ENCODE data around the gene PSMB2.
A peak's percentile ranks its signal among the peaks of the same experiment; 100 is the strongest.
"Not testable (repeated sequence)": the region's sequence is repeated elsewhere in the genome, so short reads cannot be mapped to it uniquely, and the experiment has no call there.

Gene PSMB2

GRCh38 chr1:35641233-35641866, at the start of gene PSMB2:
Gene PSMB2, minus strand, starts transcription at chr1:35641526. Its CDS starts 94 bp downstream, at chr1:35641432.
- DNase-seq (ENCODE audit: low spot score) = peak; percentile 91

DNA sequence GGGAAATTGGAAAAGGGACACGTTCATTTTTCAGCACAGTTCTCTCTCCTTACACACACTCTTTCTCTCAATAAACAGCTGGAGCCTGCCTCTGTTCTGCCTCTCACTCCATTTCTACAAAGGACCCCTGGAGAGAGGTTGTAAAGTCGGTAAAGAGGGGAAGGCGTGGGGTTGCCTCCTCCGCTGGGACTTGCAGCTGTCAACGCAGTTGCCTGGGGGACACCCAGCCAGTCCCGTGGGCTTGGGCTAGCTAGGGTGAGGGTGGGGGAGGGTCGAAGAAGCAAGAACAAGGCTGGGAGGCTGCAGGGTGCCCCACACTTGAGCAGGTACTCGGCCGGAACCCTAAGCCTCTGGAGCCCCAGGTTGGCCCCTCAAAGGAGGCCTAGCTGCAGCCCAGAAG, 49.8 kb upstream of the PSMB2 start:
- DNase-seq (ENCODE audit: low spot score) = no peak

DNA sequence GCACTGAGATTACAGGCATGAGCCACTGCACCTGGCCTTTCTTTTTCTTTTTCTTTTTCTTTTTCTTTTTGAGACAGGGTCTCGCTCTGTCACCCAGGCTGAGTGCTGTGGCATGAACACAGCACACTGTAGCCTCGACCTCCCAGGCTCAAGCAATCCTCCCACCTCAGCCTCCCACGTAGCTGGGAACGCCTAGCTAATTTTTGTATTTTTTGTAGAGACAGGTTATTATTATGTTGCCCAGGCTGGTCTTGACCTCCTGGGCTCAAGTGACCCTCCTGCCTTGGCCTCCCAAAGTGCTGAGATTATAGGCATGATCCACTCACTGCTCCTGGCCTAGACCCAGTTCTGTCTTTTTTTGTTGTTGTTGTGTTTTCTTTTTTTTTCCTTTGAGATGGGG, 48.8 kb upstream of the PSMB2 start:
- DNase-seq (ENCODE audit: low spot score) = not testable (repeated sequence)

GRCh38 chr1:35688161-35688560, 46.8 kb upstream of the PSMB2 start:
- no peak for DNase-seq (ENCODE audit: low spot score)

DNA sequence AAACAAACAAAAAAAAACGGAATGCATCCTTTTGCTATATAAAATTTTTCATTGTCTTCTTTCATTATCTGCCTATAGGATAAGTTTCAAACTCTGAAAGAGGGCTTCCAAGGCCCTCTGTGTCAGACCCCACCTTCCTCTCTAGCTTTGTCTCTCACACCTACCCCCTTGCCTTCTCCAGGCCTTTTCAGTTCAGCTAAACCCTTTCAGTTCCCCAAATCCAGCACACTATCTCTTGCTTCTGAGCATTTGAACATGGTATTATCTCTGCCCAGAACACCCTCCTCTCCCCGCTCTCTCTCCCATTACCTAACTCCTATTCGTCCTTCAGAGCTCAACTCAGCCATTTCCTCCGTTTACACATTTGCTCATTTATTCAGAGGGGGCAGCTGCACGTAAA, 41.7 kb upstream of the PSMB2 start:
- DNase-seq (ENCODE audit: low spot score) = no peak

GRCh38 chr1:35680271-35680670, 38.9 kb upstream of the PSMB2 start:
- no peak for DNase-seq (ENCODE audit: low spot score)

GRCh38 chr1:35675773-35676172, 34.4 kb upstream of the PSMB2 start:
- DNase-seq (ENCODE audit: low spot score) = no peak

- no peak for DNase-seq (ENCODE audit: low spot score)
These were observed 32.8 kb upstream of the PSMB2 start for GRCh38 chr1:35674111-35674510.

GRCh38 chr1:35672116-35672515, 30.8 kb upstream of the PSMB2 start:
- DNase-seq (ENCODE audit: low spot score) = no peak

DNA sequence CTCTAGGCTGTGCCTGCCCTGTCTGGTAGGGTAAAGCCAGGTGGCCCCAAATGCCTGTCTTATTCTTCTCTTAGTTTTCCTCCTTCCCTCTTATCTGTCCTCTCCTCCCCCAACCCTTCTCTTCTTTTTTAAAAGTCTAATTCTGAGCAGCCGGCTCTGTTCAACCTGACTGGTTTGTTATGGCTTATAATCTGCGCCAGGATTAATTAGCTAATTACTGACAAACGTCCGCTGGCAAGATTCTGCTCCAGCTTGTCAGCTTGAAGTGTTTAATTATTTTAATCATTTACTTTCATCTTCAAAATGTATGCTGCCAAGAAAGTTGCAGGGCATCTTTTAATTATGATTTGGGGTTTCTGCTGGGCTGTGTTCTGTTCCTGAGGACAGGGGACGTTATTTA, 27.2 kb upstream of the PSMB2 start:
- no peak for DNase-seq (ENCODE audit: low spot score)

GRCh38 chr1:35666916-35667315, 25.6 kb upstream of the PSMB2 start:
- DNase-seq (ENCODE audit: low spot score) = no peak

DNA sequence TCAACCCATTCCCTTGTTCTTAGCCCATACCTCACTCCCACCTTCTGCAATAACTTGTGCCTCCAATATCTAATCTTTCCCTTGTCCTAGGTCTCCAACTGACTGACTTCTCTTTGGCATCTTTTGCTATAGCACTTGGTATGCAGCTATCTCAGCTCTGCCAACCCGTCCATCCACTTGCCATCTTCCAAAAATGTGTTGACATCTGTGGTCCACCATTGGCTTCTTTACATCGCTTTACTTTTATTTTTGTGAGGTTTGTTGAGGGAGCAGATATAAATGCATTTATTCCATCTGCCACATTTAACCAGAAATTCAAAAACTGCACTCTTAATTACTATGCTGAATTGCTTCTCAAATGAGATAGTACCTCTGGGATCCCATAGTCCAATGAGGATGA, 24.9 kb upstream of the PSMB2 start:
- no peak for DNase-seq (ENCODE audit: low spot score)

- no peak for DNase-seq (ENCODE audit: low spot score)
These were observed 22.1 kb upstream of the PSMB2 start for GRCh38 chr1:35663434-35663833.

- DNase-seq (ENCODE audit: low spot score) = no peak
These were observed 20.1 kb upstream of the PSMB2 start for GRCh38 chr1:35661474-35661795.

- DNase-seq (ENCODE audit: low spot score) = no peak
These were observed 19.5 kb upstream of the PSMB2 start for GRCh38 chr1:35660581-35661473.

DNA sequence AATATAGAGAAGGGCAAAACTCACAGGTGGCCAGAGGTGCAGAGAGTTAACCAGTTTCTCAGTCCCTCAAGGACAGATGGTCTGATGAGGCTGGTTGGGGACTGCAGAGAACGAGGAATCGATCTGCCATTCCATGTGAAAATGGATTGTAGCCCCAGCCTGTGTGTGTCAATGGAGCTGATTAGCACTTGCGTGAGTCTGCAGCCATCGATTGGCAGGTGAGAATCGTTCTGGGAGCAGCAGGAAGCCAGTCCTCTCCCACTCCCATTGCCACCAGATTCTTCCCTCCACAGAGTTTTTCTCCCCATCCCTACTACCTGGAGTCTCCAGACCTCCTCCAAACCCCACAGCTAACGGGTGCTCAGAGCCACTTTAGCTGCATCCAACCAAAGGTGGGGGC, 18.3 kb upstream of the PSMB2 start:
- DNase-seq (ENCODE audit: low spot score) = no peak

- no peak for DNase-seq (ENCODE audit: low spot score)
These were observed 16.5 kb upstream of the PSMB2 start for GRCh38 chr1:35657851-35658250.

DNA sequence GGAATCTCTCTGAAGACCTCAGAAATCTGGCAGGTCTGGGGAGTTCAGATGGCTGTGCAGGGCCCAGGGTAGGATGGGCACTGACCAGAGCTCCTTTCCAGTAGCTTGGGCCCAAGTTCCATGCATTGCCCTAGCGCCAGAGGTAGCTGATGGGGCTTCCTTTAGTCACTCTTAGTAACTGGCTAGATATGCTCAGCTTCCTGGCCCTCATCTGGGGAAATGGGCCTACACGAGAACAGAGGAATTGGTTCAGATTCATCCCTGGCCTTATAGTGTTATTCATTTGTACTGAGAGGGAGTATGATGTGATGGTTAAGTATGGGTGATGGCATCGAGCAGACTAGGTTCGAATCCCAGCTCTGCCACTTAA, 15.5 kb upstream of the PSMB2 start:
- DNase-seq (ENCODE audit: low spot score) = no peak

- DNase-seq (ENCODE audit: low spot score) = no peak
These were observed 15.0 kb upstream of the PSMB2 start for GRCh38 chr1:35656148-35656862.

DNA sequence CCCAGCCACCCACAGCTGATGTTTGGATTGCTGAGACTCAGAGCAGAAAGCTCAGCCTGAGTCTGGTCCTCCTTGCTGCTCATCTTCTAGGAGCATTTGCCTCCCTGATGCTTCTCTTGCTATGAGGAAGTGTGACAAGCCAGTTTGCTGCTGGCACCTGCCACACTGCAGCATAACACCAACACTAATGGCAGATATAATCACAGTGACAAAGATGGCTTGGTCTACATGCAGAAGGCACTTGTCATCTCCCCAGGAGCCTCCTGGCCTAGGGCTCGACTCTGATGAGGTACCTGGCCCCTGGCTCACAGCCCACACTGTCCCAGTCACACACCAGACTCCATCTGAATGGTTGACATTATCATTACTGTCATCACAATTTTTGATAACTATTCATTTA, 13.9 kb upstream of the PSMB2 start:
- DNase-seq (ENCODE audit: low spot score) = no peak

DNA sequence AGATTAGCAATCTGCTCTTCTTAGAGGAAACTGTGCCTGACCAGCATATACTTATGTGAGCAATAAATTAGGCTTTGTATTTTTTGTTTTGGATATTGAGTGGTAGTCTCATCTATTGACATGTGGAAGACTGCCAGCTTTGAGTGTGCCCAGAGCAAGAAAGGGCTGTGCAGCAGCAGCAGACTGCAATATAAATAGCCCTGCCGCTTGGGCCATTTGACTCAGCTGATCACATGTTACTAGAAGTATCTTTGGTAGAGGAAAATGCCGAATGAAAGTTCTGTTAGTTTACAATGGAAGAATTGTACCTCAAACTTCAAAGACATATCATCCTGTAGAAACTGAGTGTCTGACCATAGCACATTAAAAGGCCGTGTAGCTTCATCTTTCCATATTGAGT, 9.1 kb upstream of the PSMB2 start:
- DNase-seq (ENCODE audit: low spot score) = no peak

GRCh38 chr1:35646043-35646442, 4.7 kb upstream of the PSMB2 start:
- DNase-seq (ENCODE audit: low spot score) = no peak

- DNase-seq (ENCODE audit: low spot score) = no peak
These were observed 2.9 kb upstream of the PSMB2 start for GRCh38 chr1:35644204-35644603.
